K562 (cell line): ENCODE measurements around the gene ZFPM1. TPM values are rescaled to one million over a fixed set of nuclear protein-coding genes. Genes with fewer than 3 reads are reported as not detected.

ENCODE experiments used
- BHLHE40 ChIP-seq: IDR thresholded peaks from 2 replicates; pipeline ENCODE4 v1.6.1; 2011; ENCODE audit warnings: low read length, improper control_type of control experiment
- BRD4 ChIP-seq: fragments of 200-600 bp; sonication (generic); IDR thresholded peaks from 2 replicates; pipeline ENCODE4 v1.6.1; 2017; ENCODE audit warnings: inconsistent platforms
- CBX3 ChIP-seq, 2 experiments: IDR thresholded peaks; 1 replicate in 1 of 2; 2 replicates in 1 of 2; pipeline ENCODE4 v1.6.1; 2012; ENCODE audit warnings: inconsistent platforms in 2 of 2, low read length in 2 of 2, borderline replicate concordance in 1 of 2, control low read depth in 1 of 2
- CREB3L1 ChIP-seq: fragments of 450-650 bp; IDR thresholded peaks from 2 replicates; pipeline ENCODE4 v1.6.1; 2014; ENCODE audit warnings: low read depth, mild to moderate bottlenecking, moderate library complexity, borderline replicate concordance
- CREB5 ChIP-seq: fragments of 250-450 bp; sonication (Bioruptor Pico); IDR thresholded peaks from 2 replicates; pipeline ENCODE4 v1.5.0; 2020; ENCODE audit warnings: mild to moderate bottlenecking
- DDX20 ChIP-seq: fragments of 450-650 bp; IDR thresholded peaks from 2 replicates; pipeline ENCODE4 v1.6.1; 2016; ENCODE audit warnings: missing genetic modification characterization, low read depth, mild to moderate bottlenecking, missing compliant biosample characterization, moderate library complexity
- MYBL2 ChIP-seq, 2 experiments: fragments of 450-650 bp in 1 of 2; sonication (generic) in 1 of 2; formaldehyde crosslinking in 1 of 2; IDR thresholded peaks; 2 replicates each; pipeline versions ENCODE4 v1.6.1 to v1.8.1; 2017 to 2022; ENCODE audit warnings: borderline replicate concordance in 1 of 2, inconsistent platforms in 1 of 2, low read depth in 1 of 2, mild to moderate bottlenecking in 1 of 2, missing genetic modification reagents in 1 of 2, moderate library complexity in 1 of 2
- NEUROD1 ChIP-seq: fragments of 150-350 bp; IDR thresholded peaks from 2 replicates; pipeline ENCODE4 v1.6.1; 2014; ENCODE audit warnings: borderline replicate concordance, low read length, low read depth; ENCODE audit not compliant: partially characterized antibody
- NFYB ChIP-seq: IDR thresholded peaks from 2 replicates; pipeline ENCODE4 v1.6.1; 2011; ENCODE audit warnings: mild to moderate bottlenecking, moderate library complexity; ENCODE audit not compliant: insufficient read length; ENCODE audit errors: extremely low read depth
- NR3C1 ChIP-seq: sonication (generic); formaldehyde crosslinking; IDR thresholded peaks from 2 replicates; pipeline ENCODE4 v1.8.1; 2022; ENCODE audit warnings: missing genetic modification reagents
- POLR2G ChIP-seq: fragments of 200-400 bp; formaldehyde crosslinking; IDR thresholded peaks from 2 replicates; pipeline ENCODE4 v1.6.1; 2017; ENCODE audit warnings: low read depth, mild to moderate bottlenecking, antibody characterized with exemption, low read length, moderate library complexity
- RBM22 ChIP-seq: fragments of 200-400 bp; formaldehyde crosslinking; IDR thresholded peaks from 2 replicates; pipeline ENCODE4 v1.6.1; 2018; ENCODE audit warnings: low read length, low read depth; ENCODE audit not compliant: poor library complexity, severe bottlenecking
- RFX5 ChIP-seq: IDR thresholded peaks from 2 replicates; pipeline ENCODE4 v1.6.1; 2011; ENCODE audit warnings: low read depth, mild to moderate bottlenecking, improper control_type of control experiment, low read length
- SIX5 ChIP-seq, 2 experiments: IDR thresholded peaks; 2 replicates each; pipeline ENCODE4 v1.6.1; 2011; ENCODE audit warnings: low read length in 2 of 2, borderline replicate concordance in 1 of 2, low read depth in 1 of 2, mild to moderate bottlenecking in 1 of 2, moderate library complexity in 1 of 2; ENCODE audit not compliant: insufficient read depth in 1 of 2
- SRF ChIP-seq, 2 experiments: fragments of 250-450, 450-650 bp in 1 of 2; sonication (Bioruptor Pico) in 1 of 2; sonication (generic) in 1 of 2; formaldehyde crosslinking; IDR thresholded peaks; 2 replicates each; pipeline versions ENCODE4 v1.5.0 to v1.5.1; 2020 to 2022; ENCODE audit warnings: mild to moderate bottlenecking in 1 of 2, missing genetic modification reagents in 1 of 2
- TCFL5 ChIP-seq: fragments of 250-450 bp; sonication (Bioruptor Pico); conservative IDR thresholded peaks from 2 replicates; pipeline ENCODE4 v1.6.1; 2021; ENCODE audit warnings: mild to moderate bottlenecking, moderate library complexity, matching md5 sums
- TEAD1 ChIP-seq, 2 experiments: fragments of 450-650 bp in 1 of 2; sonication (generic) in 1 of 2; formaldehyde crosslinking; IDR thresholded peaks; 2 replicates each; pipeline versions ENCODE4 v1.4.0 to v1.8.0; 2020 to 2022; ENCODE audit warnings: mild to moderate bottlenecking in 2 of 2, missing genetic modification reagents in 1 of 2
- TFAM ChIP-seq: fragments of 250-450 bp; sonication (Bioruptor Pico); conservative IDR thresholded peaks from 2 replicates; pipeline ENCODE4 v1.5.0; 2021; ENCODE audit warnings: mild to moderate bottlenecking, moderate library complexity
- ZNF444 ChIP-seq: fragments of 250-450 bp; sonication (Bioruptor Pico); IDR thresholded peaks from 2 replicates; pipeline ENCODE4 v1.4.0; 2020; ENCODE audit warnings: mild to moderate bottlenecking, moderate library complexity
- polyA plus RNA-seq, 8 experiments: library from polyadenylated mRNA; depleted of rRNA in 4 of 8; stranded (reverse) in 5 of 8; unstranded in 3 of 8; fragments of >200 nt; fragmentation: Nextera tagmentation in 2 of 8; fragmentation: Illumina TruSeq in 1 of 8; extraction: Ambion mirVana in 2 of 8; extraction: Trizol in 1 of 8; gene quantifications; 2 replicates each; pipeline versions ENCODE4 v1.2.1 to v1.2.3, GENCODE V29; 2011 to 2014; ENCODE audit warnings: inconsistent platforms in 1 of 8, missing spikeins in 1 of 8
- total RNA-seq, 7 experiments: library from RNA; depleted of rRNA in 6 of 7; stranded (reverse); fragments of >200 nt in 6 of 7; fragmentation: Illumina TruSeq in 2 of 7; extraction: Trizol in 2 of 7; gene quantifications; 2 replicates each; pipeline versions ENCODE4 v1.2.1 to v1.2.3, GENCODE V29; 2011 to 2021; ENCODE audit warnings: low replicate concordance in 1 of 7
- TF ChIP-seq, protein P1 (sequence below): fragments of 450-650 bp; formaldehyde crosslinking; IDR thresholded peaks from 2 replicates; pipeline ENCODE4 v1.4.0; 2020; ENCODE audit warnings: mild to moderate bottlenecking, mixed read lengths
- TF ChIP-seq, protein P2 (sequence below): fragments of 250-450 bp; sonication (Bioruptor Pico); IDR thresholded peaks from 2 replicates; pipeline ENCODE4 v1.5.0; 2021

The ZFPM1 gene
- total and polyA plus RNA-seq, 9 of the 15 experiments (the other 6 are each of a cell fraction or from before 2014, with no cell fraction given) = 0.03 to 35.9 (median 1.4) TPM

- TF ChIP-seq, protein P1, sequence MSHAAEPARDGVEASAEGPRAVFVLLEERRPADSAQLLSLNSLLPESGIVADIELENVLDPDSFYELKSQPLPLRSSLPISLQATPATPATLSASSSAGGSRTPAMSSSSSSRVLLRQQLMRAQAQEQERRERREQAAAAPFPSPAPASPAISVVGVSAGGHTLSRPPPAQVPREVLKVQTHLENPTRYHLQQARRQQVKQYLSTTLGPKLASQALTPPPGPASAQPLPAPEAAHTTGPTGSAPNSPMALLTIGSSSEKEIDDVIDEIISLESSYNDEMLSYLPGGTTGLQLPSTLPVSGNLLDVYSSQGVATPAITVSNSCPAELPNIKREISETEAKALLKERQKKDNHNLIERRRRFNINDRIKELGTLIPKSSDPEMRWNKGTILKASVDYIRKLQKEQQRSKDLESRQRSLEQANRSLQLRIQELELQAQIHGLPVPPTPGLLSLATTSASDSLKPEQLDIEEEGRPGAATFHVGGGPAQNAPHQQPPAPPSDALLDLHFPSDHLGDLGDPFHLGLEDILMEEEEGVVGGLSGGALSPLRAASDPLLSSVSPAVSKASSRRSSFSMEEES = no peak
- TF ChIP-seq TEAD1 (CRISPR knock-in tag; IDR thresholded peaks at IDR 0.05) (peak; percentile 56 to 94; a peak in 2 of 4 replicates), CBX3 (IDR thresholded peaks at IDR 0.05; ENCODE audit: borderline replicate concordance in 1 of 2, low read length in 2 of 2) (no peak), CREB5 (no peak), SIX5 (IDR thresholded peaks at IDR 0.05; ENCODE audit: borderline replicate concordance in 1 of 2, insufficient read depth in 1 of 2, low read depth in 1 of 2, low read length in 2 of 2) (no peak), NEUROD1 (peak; percentile 91), DDX20 (no peak), SRF (CRISPR knock-in tag; IDR thresholded peaks at IDR 0.05) (0 out of 4 replicates have a peak, but pooled peaks of 1 of the 2 experiments have one; percentile 29), MYBL2 (IDR thresholded peaks at IDR 0.05; ENCODE audit: low read depth) (no peak; the same call in 1 of the 2 replicates), MYBL2 (CRISPR knock-in tag; IDR thresholded peaks at IDR 0.05; ENCODE audit: borderline replicate concordance) (no peak), POLR2G (no peak; the same call in 1 of the 2 replicates), BHLHE40 (peak; percentile 97), NFYB (peak; percentile 24), RBM22 (peak; percentile 49), BRD4 (no peak), RFX5 (no peak), TCFL5 (CRISPR knock-in tag) (no peak), NR3C1 (no peak), ZNF444 (CRISPR knock-in tag) (no peak; the same call in 1 of the 2 replicates), TFAM (CRISPR knock-in tag) (no peak), CREB3L1 (no peak)
- TF ChIP-seq, protein P2, sequence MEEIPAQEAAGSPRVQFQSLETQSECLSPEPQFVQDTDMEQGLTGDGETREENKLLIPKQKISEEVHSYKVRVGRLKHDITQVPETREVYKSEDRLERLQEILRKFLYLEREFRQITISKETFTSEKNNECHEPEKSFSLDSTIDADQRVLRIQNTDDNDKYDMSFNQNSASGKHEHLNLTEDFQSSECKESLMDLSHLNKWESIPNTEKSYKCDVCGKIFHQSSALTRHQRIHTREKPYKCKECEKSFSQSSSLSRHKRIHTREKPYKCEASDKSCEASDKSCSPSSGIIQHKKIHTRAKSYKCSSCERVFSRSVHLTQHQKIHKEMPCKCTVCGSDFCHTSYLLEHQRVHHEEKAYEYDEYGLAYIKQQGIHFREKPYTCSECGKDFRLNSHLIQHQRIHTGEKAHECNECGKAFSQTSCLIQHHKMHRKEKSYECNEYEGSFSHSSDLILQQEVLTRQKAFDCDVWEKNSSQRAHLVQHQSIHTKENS = no peak
Measured at GRCh38 chr16:88491560-88492310, 38.7 kb downstream of the ZFPM1 start (continued).
